ENCODE data around the gene IFRD2.

IFRD2 gene
- 28.1 to 29.4 reads per million in 2 donors for total RNA-seq

- DNase-seq = peak; percentile 85 to 99 (median 94)
Measured at GRCh38 chr3:50292159-50293078, at the start of gene IFRD2. TSS of gene IFRD2 (minus strand) at chr3:50292429. CDS start at chr3:50292274, 155 bp downstream.

- peak in 2 of 5 experiments; percentile 27 to 46 for DNase-seq
Measured at GRCh38 chr3:50341537-50341936, 49.3 kb upstream of the IFRD2 start.

- peak; percentile 42 to 88 (median 51) for DNase-seq
Measured at GRCh38 chr3:50340448-50341329, 48.5 kb upstream of the IFRD2 start, which contains the start of gene RASSF1. TSS of gene RASSF1 (minus strand) at chr3:50340836. CDS start at chr3:50340805, 31 bp downstream.

- DNase-seq = no peak
Measured at GRCh38 chr3:50340147-50340447, 47.9 kb upstream of the IFRD2 start.

GRCh38 chr3:50339485-50340146 lies 47.4 kb upstream of the IFRD2 start:
- no peak for DNase-seq

- DNase-seq = no peak
Measured at GRCh38 chr3:50338965-50339364, 46.7 kb upstream of the IFRD2 start.

GRCh38 chr3:50337175-50337861 lies 45.1 kb upstream of the IFRD2 start:
- peak; percentile 81 to 99 (median 93) for DNase-seq

GRCh38 chr3:50336452-50337174 lies 44.4 kb upstream of the IFRD2 start:
- DNase-seq = no peak

GRCh38 chr3:50334339-50335075 lies 42.3 kb upstream of the IFRD2 start:
- no peak for DNase-seq

GRCh38 chr3:50333744-50334328 lies 41.6 kb upstream of the IFRD2 start:
- peak in 1 of 5 experiments; percentile 43 for DNase-seq

- no peak for DNase-seq
Measured at GRCh38 chr3:50331364-50331907, 39.2 kb upstream of the IFRD2 start.

GRCh38 chr3:50330330-50330729 lies 38.1 kb upstream of the IFRD2 start:
- no peak for DNase-seq

- DNase-seq = peak; percentile 88 to 96 (median 92)
Measured at GRCh38 chr3:50327943-50328691, 35.9 kb upstream of the IFRD2 start, which contains the start of gene TUSC2. TSS of gene TUSC2 (minus strand) at chr3:50328223. CDS start at chr3:50328099, 124 bp downstream.

GRCh38 chr3:50327129-50327528 lies 34.9 kb upstream of the IFRD2 start:
- DNase-seq = no peak

- no peak for DNase-seq
Measured at GRCh38 chr3:50326182-50326541, 33.9 kb upstream of the IFRD2 start.

- DNase-seq = no peak
Measured at GRCh38 chr3:50325497-50326181, 33.4 kb upstream of the IFRD2 start.

GRCh38 chr3:50325113-50325480 lies 32.9 kb upstream of the IFRD2 start:
- DNase-seq = no peak

GRCh38 chr3:50324351-50325112 lies 32.3 kb upstream of the IFRD2 start:
- peak in 3 of 5 experiments; percentile 44 to 51 (median 46) for DNase-seq

Data from T-helper 2 cell (primary cell).